T-helper 1 cell treated with Interleukin-12 subunit alpha and Interleukin-12 subunit beta and Interleukin-4 antibody, amounts not matched to agents 30 ng/mL and 1 ng/mL, for 36 hours (primary cell): Measurements from ENCODE around the gene ZNF787. TPM values are rescaled to one million over a fixed set of nuclear protein-coding genes. Genes with fewer than 3 reads are reported as not detected.

Experiments used
- intact Hi-C: fragments of 100-400 bp; cut with micrococcal nuclease; formaldehyde crosslinking; loops from one replicate; pipeline ENCODE4 v1.15.1; 2024
- total RNA-seq: library from RNA; stranded (reverse); gene quantifications from 2 replicates; pipeline ENCODE4 v1.2.3, GENCODE V29; 2022

Gene ZNF787
- total RNA-seq, 1 donor from 2014 or later, result 32.4 TPM

DNA sequence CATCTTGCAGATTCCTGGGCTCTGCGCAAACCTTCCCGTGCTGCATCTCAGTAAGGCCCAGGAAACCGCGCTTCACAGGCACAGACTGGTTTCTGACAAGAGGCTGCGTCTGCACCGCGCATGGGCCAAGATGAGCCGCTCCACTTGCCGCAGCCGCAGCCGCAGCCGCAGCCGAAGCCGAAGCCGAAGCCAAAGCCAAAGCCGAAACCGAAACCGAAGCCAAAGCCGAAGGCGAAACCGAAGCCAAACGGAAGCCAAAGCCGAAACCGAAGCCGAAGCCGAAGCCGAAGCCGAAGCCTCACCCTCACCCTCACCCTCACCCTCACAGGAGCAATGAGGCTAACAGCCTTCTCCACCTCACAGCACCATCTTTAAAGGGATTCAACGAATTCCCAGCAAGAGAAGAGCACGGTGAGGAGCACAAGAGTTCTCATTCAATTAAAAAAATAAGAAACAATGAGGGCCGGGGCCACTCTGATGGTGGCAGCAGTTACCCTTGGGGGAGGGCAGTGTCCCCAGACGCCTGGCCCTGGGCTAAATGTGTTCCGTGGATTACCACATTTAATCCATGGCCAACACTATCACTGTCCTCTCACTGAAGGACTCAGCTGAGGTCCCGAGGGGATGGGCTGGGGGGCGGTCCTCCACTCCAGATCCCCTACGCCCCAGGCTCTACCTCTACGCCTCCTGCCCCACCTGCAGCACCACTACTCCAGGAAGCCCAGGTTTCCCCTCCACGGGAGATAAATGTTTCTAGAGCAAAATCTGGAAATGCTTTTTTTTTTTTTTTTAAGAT lies 29.1 kb downstream of the ZNF787 start:
- intact Hi-C loops, result no loop called here

DNA sequence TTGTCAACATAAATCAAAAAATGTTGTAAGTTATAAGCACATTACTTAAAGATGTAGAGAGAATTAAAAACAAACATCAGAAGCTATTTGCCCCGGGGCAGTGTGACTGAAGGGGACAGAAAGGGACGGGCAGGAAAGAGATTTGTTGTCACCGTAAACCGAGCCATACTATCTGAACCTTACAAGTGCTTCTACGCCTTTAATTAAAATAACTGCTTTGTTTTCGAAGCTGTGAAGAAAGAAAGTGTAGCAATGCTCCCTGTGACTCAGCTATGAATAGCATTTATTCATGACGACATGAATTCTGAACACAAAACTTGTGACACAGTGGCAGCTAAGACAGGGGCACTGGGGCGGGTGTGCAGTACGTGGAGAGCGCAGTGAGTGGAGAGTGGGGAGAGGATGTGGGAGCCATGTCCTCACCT lies 30.0 kb downstream of the ZNF787 start:
- intact Hi-C loops, result no loop called here

DNA sequence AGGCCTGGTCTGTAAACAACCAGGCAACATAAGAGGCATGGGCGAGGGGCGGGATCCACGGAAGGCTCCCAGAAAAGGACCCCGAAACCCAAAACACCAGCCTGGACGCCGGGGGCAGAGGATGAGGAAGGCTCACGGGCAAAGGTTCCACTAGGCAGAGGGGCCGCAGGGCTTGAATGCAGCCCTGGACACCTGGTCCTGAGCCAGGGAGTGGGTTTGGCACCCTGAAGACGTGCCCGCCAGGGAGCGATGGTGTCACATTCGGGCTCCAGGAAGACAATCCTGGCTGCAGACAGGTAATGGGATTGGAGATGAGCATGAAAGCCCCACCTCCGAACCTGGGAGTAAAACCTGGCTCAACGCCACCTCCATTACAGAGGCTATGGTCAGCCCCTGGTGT lies 31.8 kb downstream of the ZNF787 start:
- intact Hi-C loops, result no loop called here

- intact Hi-C loops, result no loop called here
Observed at GRCh38 chr19:56088497-56089215, 32.4 kb downstream of the ZNF787 start.

DNA sequence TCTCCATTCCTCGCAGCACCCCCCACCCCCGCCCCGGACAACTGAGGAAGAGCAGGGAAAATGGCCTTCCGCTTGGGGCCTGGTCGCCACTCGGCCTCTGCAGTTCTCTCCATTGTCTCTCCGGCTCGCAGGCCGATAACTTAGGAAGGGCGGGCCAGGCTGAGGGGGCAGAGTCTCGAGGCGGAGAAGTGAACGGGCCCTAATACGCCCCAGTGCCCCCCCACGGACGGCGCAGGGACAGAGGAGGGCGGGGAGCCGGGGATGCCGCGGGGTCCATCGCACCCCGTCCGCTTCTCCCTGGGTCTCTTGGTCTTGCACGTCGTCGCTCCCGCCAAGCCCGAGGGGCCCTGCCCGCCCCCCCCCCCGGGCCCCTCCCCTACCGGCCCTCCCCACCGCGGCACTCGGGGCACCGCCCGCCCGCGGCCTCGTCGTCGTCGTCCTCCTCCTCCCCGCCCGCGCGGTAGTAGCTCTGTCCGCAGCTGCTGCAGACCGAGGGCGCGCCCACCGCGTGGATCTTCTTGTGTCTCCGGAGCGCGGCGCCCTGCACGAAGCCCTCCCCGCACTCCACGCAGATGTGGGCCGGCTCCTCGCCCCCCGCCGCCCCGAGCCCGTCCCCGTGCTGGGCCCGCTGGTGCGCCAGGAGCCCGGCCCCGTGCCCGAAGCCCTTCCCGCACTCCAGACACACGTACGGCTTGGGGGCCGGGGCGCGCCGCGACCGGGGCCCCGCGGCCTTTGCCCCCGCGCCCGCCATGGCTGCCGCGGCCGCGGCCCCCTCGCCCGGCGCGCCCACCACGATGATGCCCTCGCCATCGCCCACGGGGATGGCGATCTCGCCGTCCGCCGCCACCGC lies 33.2 kb downstream of the ZNF787 start:
- intact Hi-C loops, result no loop called here

GRCh38 chr19:56086671-56087430 lies 34.2 kb downstream of the ZNF787 start:
- intact Hi-C loops, result no loop called here

- intact Hi-C loops, result no loop called here
Observed at GRCh38 chr19:56085571-56086275, 35.4 kb downstream of the ZNF787 start.

- intact Hi-C loops, result loop anchor here (5.0 kb wide), 1 partner anchor 167 kb away; no protein-coding TSS in a partner anchor
Observed at GRCh38 chr19:56084835-56085536, 36.1 kb downstream of the ZNF787 start.

GRCh38 chr19:56083668-56084067 lies 37.4 kb downstream of the ZNF787 start:
- intact Hi-C loops, result loop anchor here (5.0 kb wide), 1 partner anchor 169 kb away; no protein-coding TSS in a partner anchor

DNA sequence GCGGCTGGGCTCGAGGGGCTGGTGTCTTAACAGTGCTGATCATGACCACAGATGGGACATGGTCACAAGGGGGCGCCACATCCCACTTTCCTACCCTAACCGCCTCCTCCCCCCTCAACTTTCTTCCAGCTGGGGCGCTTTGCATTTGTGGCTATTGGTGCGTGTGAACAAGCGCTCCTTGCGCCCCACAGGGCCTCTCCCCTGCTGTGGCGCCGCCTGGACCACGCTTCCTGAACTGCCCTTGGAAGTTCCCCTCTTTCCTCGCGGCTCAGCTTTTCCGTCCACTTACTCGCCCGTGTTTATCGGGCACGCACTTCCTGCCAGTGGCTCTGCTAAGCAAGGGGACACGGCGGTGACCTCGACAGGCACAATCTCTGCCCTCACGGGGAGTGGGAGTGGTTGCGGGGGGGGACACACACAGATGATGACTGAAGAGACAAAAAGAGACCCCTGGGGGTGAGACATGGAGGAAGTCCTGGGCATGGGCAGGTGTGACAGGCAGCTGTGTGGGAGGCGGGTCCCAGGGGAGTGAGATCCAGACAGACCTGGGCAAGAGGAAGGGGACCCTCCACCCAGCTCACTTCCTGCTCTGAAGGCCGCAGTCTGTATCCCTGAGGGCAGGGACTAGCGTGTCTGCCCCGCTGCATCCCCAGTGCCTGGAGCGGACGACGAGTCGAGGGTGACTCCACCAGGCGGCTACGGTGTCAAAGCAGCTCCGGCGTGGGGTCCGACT lies 40.3 kb downstream of the ZNF787 start:
- intact Hi-C loops, result loop anchor here (1.0 to 5.0 kb wide), 3 partner anchors 91 to 252 kb away; no protein-coding TSS in a partner anchor

DNA sequence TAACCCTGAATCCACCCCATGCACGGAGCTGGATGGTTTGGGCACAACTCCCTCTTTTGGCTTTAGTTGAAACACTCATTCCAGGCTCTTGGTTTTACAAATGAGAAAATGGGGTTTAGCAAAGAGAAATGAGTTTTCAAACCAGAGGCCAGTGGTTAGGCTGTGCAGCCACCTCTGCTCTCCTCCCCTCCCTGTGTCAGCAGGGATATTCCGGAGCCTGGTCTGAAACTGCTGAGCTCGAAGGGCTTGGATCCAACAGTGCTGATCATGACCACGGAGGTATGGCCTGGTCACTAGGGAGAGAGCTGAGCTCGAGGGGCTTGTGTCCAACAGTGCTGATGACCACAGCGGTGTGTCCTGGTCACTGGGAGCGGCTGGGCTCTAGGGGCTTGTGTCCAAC lies 41.5 kb downstream of the ZNF787 start:
- intact Hi-C loops, result loop anchor here (1.0 to 5.0 kb wide), 2 partner anchors 93 to 173 kb away; no protein-coding TSS in a partner anchor

GRCh38 chr19:56076498-56076897 lies 44.6 kb downstream of the ZNF787 start:
- intact Hi-C loops, result no loop called here

- intact Hi-C loops, result no loop called here
Observed at GRCh38 chr19:56071151-56071550, 49.9 kb downstream of the ZNF787 start.

- intact Hi-C loops, result no loop called here
Observed at GRCh38 chr19:56069642-56070041, 51.5 kb downstream of the ZNF787 start.

GRCh38 chr19:56066152-56067023 lies 54.7 kb downstream of the ZNF787 start:
- intact Hi-C loops, result loop anchor here (1.0 kb wide), 5 partner anchors 106 to 284 kb away; no protein-coding TSS in a partner anchor

DNA sequence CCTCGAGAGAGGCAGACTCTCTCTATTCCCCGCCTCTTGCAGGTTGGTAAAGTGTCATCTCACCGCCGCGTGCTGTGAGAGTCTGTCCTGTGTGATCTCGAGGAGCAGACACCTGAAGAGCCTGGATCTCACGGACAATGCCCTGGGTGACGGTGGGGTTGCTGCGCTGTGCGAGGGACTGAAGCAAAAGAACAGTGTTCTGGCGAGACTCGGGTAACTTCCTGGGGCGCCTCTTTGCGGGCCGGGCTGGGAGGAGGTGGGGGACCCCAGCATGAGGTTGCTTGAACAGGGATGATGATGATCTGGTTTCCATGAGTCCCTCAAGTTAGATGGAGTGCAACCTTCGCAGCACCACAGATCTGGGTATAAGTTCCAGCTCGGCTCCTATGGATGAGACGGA lies 67.5 kb downstream of the ZNF787 start:
- intact Hi-C loops, result no loop called here
